ENCODE data around the gene ASB9. TPM values are rescaled to one million over a fixed set of nuclear protein-coding genes. Genes with fewer than 3 reads are reported as not detected.

The ASB9 gene
- total and polyA plus RNA-seq, 3 experiments from 2014 or later = 0.18 to 0.71 TPM; not detected in 1

- H3K36me3 ChIP-seq (ENCODE audit: insufficient read depth, low read length) = no peaks in the 10 kb centered on the region
- no peak for DNase-seq
- Mint-ChIP-seq H3K27ac (no peak overlapping the region), H3K4me1 (peaks cover 4 to 11% (median 8%) of the 10 kb centered on the region in 3 donors), H3K27me3 (peaks cover 5 to 6% of the 10 kb centered on the region in 2 donors), H3K4me3 (no peak overlapping the region), H3K36me3 (no peaks in the 10 kb centered on the region), H3K9me3 (peaks cover 0 to 2% (median 0%) of the 10 kb centered on the region in 5 donors)
- ChIA-PET POLR2A (no interaction called here), CTCF (no interaction called here)
- H3K9me3 ChIP-seq (ENCODE audit: low read length) = no peaks in the 10 kb centered on the region
- no peak overlapping the region for H3K27ac ChIP-seq (ENCODE audit: low read depth, low read length)
- H3K27me3 ChIP-seq (ENCODE audit: insufficient read depth, low read length, poor library complexity, severe bottlenecking) = no peaks in the 10 kb centered on the region
- no peak overlapping the region for H3K4me3 ChIP-seq (ENCODE audit: low read length)
- H3K4me1 ChIP-seq (ENCODE audit: insufficient read depth, low read length) = peaks cover 6% of the 10 kb centered on the region
Observed at GRCh38 chrX:15271757-15272156, 1.9 kb upstream of the ASB9 start.

DNA sequence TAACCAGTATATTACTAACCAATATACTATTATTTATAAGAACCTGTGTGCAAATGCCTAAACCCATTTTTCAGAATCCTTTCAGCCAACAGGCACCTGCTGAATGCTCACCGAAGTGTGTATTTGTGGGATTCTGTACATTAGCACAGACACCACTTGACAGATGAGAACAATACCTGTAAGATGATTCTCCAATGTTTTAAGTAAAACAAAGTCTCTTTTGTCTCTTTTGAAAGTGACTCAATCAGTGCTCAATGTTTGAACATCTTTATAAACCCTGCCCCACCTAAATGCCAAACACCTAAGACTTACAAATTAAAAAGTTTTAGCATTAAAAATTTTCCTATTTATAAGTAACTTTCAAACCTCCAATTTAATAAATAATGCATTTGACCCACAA is 763 bp downstream of the ASB9 start:
- Histone ChIP-seq H3K36me3 (ENCODE audit: insufficient read depth, low read length) (no peaks in the 10 kb centered on the region), H3K4me3 (ENCODE audit: low read length) (no peak overlapping the region), H3K9me3 (ENCODE audit: low read length) (no peaks in the 10 kb centered on the region), H3K4me1 (ENCODE audit: insufficient read depth, low read length) (peaks cover 6% of the 10 kb centered on the region), H3K27me3 (ENCODE audit: insufficient read depth, low read length, poor library complexity, severe bottlenecking) (no peaks in the 10 kb centered on the region), H3K27ac (ENCODE audit: low read depth, low read length) (no peak overlapping the region)
- Mint-ChIP-seq H3K36me3 (no peaks in the 10 kb centered on the region), H3K4me1 (peaks cover 4 to 11% (median 8%) of the 10 kb centered on the region in 3 donors), H3K4me3 (no peak overlapping the region), H3K9me3 (peaks cover 0 to 2% (median 0%) of the 10 kb centered on the region in 5 donors), H3K27me3 (peaks cover 0 to 8% of the 10 kb centered on the region in 2 donors), H3K27ac (no peak overlapping the region)
- DNase-seq = no peak
- CTCF ChIA-PET = no interaction called here
- POLR2A ChIA-PET = no interaction called here

DNA sequence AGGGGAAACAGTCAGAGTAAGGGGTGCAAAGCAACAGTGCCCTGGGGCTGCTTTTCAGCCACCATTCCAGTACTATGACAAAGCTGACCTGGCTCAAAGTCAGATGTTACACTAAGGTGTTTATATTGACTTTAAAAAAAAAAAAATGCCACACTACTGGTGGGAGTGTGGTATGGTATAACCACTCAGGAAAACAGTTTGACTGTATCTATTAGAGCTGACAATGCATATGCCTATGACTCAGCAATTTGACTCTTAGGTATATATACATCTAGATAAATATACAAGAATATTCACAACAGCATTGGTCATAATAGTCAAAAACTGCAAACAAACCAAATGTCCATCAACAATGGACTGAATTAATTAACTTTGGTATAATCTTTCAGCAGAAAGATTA is 15.0 kb downstream of the ASB9 start:
- Mint-ChIP-seq H3K9me3 (no peaks in the 10 kb centered on the region), H3K4me1 (no peaks in the 10 kb centered on the region), H3K36me3 (no peaks in the 10 kb centered on the region), H3K4me3 (no peak overlapping the region), H3K27me3 (no peaks in the 10 kb centered on the region), H3K27ac (no peak overlapping the region)
- no peaks in the 10 kb centered on the region for H3K4me1 ChIP-seq (ENCODE audit: insufficient read depth, low read length)
- H3K36me3 ChIP-seq (ENCODE audit: insufficient read depth, low read length) = no peaks in the 10 kb centered on the region
- ChIA-PET POLR2A (no interaction called here), CTCF (no interaction called here)
- no peak for DNase-seq
- no peak overlapping the region for H3K27ac ChIP-seq (ENCODE audit: low read depth, low read length)
- no peaks in the 10 kb centered on the region for H3K27me3 ChIP-seq (ENCODE audit: insufficient read depth, low read length, poor library complexity, severe bottlenecking)
- no peaks in the 10 kb centered on the region for H3K9me3 ChIP-seq (ENCODE audit: low read length)
- no peak overlapping the region for H3K4me3 ChIP-seq (ENCODE audit: low read length)

- Mint-ChIP-seq H3K9me3 (no peaks in the 10 kb centered on the region), H3K4me3 (peak overlapping the region in 1 of 7 donors; percentile 11), H3K27me3 (no peaks in the 10 kb centered on the region), H3K4me1 (peaks cover 0 to 9% (median 0%) of the 10 kb centered on the region in 3 donors), H3K36me3 (no peaks in the 10 kb centered on the region), H3K27ac (no peak overlapping the region)
- no peak overlapping the region for H3K27ac ChIP-seq (ENCODE audit: low read depth, low read length)
- POLR2A ChIA-PET = no interaction called here
- no peak for DNase-seq
- H3K4me3 ChIP-seq (ENCODE audit: low read length) = no peak overlapping the region
- H3K9me3 ChIP-seq (ENCODE audit: low read length) = no peaks in the 10 kb centered on the region
- no peaks in the 10 kb centered on the region for H3K27me3 ChIP-seq (ENCODE audit: insufficient read depth, low read length, poor library complexity, severe bottlenecking)
- H3K36me3 ChIP-seq (ENCODE audit: insufficient read depth, low read length) = no peaks in the 10 kb centered on the region
- no peaks in the 10 kb centered on the region for H3K4me1 ChIP-seq (ENCODE audit: insufficient read depth, low read length)
- CTCF ChIA-PET = no interaction called here
Observed at GRCh38 chrX:15245896-15246295, 24.0 kb downstream of the ASB9 start.

- Histone ChIP-seq H3K4me1 (ENCODE audit: insufficient read depth, low read length) (no peaks in the 10 kb centered on the region), H3K27ac (ENCODE audit: low read depth, low read length) (no peak overlapping the region), H3K4me3 (ENCODE audit: low read length) (no peak overlapping the region), H3K9me3 (ENCODE audit: low read length) (no peaks in the 10 kb centered on the region), H3K27me3 (ENCODE audit: insufficient read depth, low read length, poor library complexity, severe bottlenecking) (no peaks in the 10 kb centered on the region), H3K36me3 (ENCODE audit: insufficient read depth, low read length) (no peaks in the 10 kb centered on the region)
- no peaks in the 10 kb centered on the region for H3K9me3 Mint-ChIP-seq
- H3K27me3 Mint-ChIP-seq = no peaks in the 10 kb centered on the region
- peaks cover 0 to 9% (median 0%) of the 10 kb centered on the region in 3 donors for H3K4me1 Mint-ChIP-seq
- H3K36me3 Mint-ChIP-seq = no peaks in the 10 kb centered on the region
- ChIA-PET POLR2A (no interaction called here), CTCF (interaction anchor here (0.7 to 0.9 kb wide), 2 partner anchors 8 to 1219 kb away, joined by 3 read pairs; no protein-coding TSS in a partner anchor)
- no peak overlapping the region for H3K27ac Mint-ChIP-seq
- no peak for DNase-seq
- H3K4me3 Mint-ChIP-seq = no peak overlapping the region
Observed at GRCh38 chrX:15244421-15244820, 25.5 kb downstream of the ASB9 start.

DNA sequence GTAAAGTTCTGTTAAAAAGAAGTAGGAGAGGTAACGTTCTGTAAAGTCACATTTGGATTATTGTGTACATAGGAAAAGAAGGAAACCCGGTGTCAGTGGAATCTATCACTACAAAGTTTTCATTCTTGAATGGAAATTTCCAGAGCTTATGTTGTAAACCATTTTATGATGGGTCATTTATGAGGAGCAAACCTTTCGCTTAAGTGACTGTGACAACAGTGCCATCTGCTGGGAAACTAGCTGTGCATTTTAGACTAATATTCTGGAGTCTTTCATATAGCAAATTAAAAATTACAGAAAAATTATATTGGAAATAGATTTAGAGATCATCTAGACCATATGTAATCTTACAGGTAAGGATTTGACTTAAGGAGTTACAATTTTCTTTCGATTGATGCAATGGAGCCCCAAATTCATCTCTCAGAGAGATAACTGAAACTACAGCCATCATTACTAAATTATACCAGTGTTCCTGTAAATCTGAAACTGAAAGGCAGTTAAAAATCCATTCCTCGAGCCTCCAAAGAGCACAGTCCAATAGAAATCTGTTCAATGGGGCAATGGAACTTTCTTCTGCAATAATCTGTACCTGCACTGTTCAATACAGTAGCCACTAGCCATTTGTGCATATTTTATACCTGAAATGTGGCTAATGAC is 26.9 kb downstream of the ASB9 start:
- peak; percentile 3 to 42 (median 15) for DNase-seq
- no peak overlapping the region for H3K4me3 Mint-ChIP-seq
- ChIA-PET POLR2A (no interaction called here), CTCF (interaction anchor here (1.9 kb wide), 1 partner anchor 100 kb away, joined by 8 read pairs; no protein-coding TSS in a partner anchor)
- Histone ChIP-seq H3K36me3 (ENCODE audit: insufficient read depth, low read length) (no peaks in the 10 kb centered on the region), H3K4me3 (ENCODE audit: low read length) (no peak overlapping the region), H3K27ac (ENCODE audit: low read depth, low read length) (no peak overlapping the region), H3K27me3 (ENCODE audit: insufficient read depth, low read length, poor library complexity, severe bottlenecking) (no peaks in the 10 kb centered on the region), H3K4me1 (ENCODE audit: insufficient read depth, low read length) (no peaks in the 10 kb centered on the region), H3K9me3 (ENCODE audit: low read length) (no peaks in the 10 kb centered on the region)
- H3K36me3 Mint-ChIP-seq = no peaks in the 10 kb centered on the region
- H3K4me1 Mint-ChIP-seq = peaks cover 0 to 9% (median 0%) of the 10 kb centered on the region in 3 donors
- no peak overlapping the region for H3K27ac Mint-ChIP-seq
- no peaks in the 10 kb centered on the region for H3K27me3 Mint-ChIP-seq
- no peaks in the 10 kb centered on the region for H3K9me3 Mint-ChIP-seq

DNA sequence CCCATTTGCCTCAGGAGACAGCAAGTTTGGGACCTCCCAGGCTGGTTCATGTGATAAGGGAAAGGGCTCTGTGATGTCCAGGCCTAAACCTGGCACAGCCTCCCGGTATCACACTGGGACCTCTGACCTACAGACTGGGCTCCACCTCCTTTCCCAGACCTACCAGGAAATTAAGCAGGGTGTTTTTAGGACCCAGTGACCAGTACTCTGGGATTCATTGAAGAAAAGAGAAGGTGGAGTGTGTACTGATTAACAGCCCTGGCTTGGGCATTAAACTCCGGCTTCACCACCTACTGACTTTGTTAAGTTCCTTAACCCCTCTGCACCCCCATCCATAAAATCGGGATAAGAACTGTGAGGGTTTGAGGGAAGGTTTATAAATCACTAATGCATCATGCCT is 28.6 kb downstream of the ASB9 start:
- no peak overlapping the region for H3K27ac ChIP-seq (ENCODE audit: low read depth, low read length)
- H3K4me1 ChIP-seq (ENCODE audit: insufficient read depth, low read length) = no peaks in the 10 kb centered on the region
- H3K4me3 ChIP-seq (ENCODE audit: low read length) = no peak overlapping the region
- peaks cover 0 to 2% of the 10 kb centered on the region in 2 donors for H3K27me3 Mint-ChIP-seq
- H3K27ac Mint-ChIP-seq = no peak overlapping the region
- H3K4me3 Mint-ChIP-seq = no peak overlapping the region
- ChIA-PET CTCF (no interaction called here), POLR2A (no interaction called here)
- no peaks in the 10 kb centered on the region for H3K36me3 Mint-ChIP-seq
- H3K9me3 Mint-ChIP-seq = no peaks in the 10 kb centered on the region
- no peaks in the 10 kb centered on the region for H3K27me3 ChIP-seq (ENCODE audit: insufficient read depth, low read length, poor library complexity, severe bottlenecking)
- H3K4me1 Mint-ChIP-seq = no peaks in the 10 kb centered on the region
- H3K9me3 ChIP-seq (ENCODE audit: low read length) = no peaks in the 10 kb centered on the region
- H3K36me3 ChIP-seq (ENCODE audit: insufficient read depth, low read length) = no peaks in the 10 kb centered on the region
- no peak for DNase-seq

GRCh38 chrX:15240414-15240813 is 29.5 kb downstream of the ASB9 start:
- Histone ChIP-seq H3K36me3 (ENCODE audit: insufficient read depth, low read length) (no peaks in the 10 kb centered on the region), H3K4me1 (ENCODE audit: insufficient read depth, low read length) (no peaks in the 10 kb centered on the region), H3K27ac (ENCODE audit: low read depth, low read length) (no peak overlapping the region), H3K4me3 (ENCODE audit: low read length) (no peak overlapping the region), H3K27me3 (ENCODE audit: insufficient read depth, low read length, poor library complexity, severe bottlenecking) (no peaks in the 10 kb centered on the region), H3K9me3 (ENCODE audit: low read length) (no peaks in the 10 kb centered on the region)
- ChIA-PET POLR2A (no interaction called here), CTCF (no interaction called here)
- H3K9me3 Mint-ChIP-seq = no peaks in the 10 kb centered on the region
- H3K36me3 Mint-ChIP-seq = no peaks in the 10 kb centered on the region
- H3K4me1 Mint-ChIP-seq = no peaks in the 10 kb centered on the region
- H3K27ac Mint-ChIP-seq = no peak overlapping the region
- no peak for DNase-seq
- no peak overlapping the region for H3K4me3 Mint-ChIP-seq
- H3K27me3 Mint-ChIP-seq = peaks cover 0 to 3% of the 10 kb centered on the region in 2 donors
